Calu3 (cell line): ENCODE data around the gene KRTAP10-5. TPM values are rescaled to one million over a fixed set of nuclear protein-coding genes. Genes with fewer than 3 reads are reported as not detected.
"Not testable (repeated sequence)": the region's sequence is repeated elsewhere in the genome, so short reads cannot be mapped to it uniquely, and the experiment has no call there.

Source experiments
- BruUV-seq: library from RNA; stranded (reverse); fragments of 400-500 nt; replicated peaks from 2 replicates; lab custom pipeline; 2021; lab: Mats Ljungman, UMichigan
- CTCF ChIA-PET: fragments of 300-600 bp; sonication (Branson Sonifier 250); formaldehyde crosslinking; loops from one replicate; lab custom pipeline; 2022; ENCODE audit warnings: antibody characterized with exemption; lab: Charles Lee
- DNase-seq: peaks from one replicate; pipeline ENCODE4 v3.0.0; 2022
- H3K27ac Mint-ChIP-seq: one replicate; pipeline ENCODE4 v1.8.0; 2022; ENCODE audit warnings: mixed read lengths; ENCODE audit not compliant: unreplicated experiment
- H3K27me3 Mint-ChIP-seq: one replicate; pipeline ENCODE4 v1.8.0; 2022; ENCODE audit warnings: mixed read lengths; ENCODE audit not compliant: unreplicated experiment
- H3K36me3 Mint-ChIP-seq: one replicate; pipeline ENCODE4 v1.8.0; 2022; ENCODE audit warnings: mild to moderate bottlenecking, moderate library complexity, mixed read lengths; ENCODE audit not compliant: insufficient read depth, unreplicated experiment
- H3K4me1 Mint-ChIP-seq: one replicate; pipeline ENCODE4 v1.8.0; 2022; ENCODE audit warnings: mild to moderate bottlenecking, low read depth, mixed read lengths; ENCODE audit not compliant: unreplicated experiment
- H3K4me3 Mint-ChIP-seq: one replicate; pipeline ENCODE4 v1.8.0; 2022; ENCODE audit warnings: mild to moderate bottlenecking, low read depth, moderate library complexity, mixed read lengths; ENCODE audit not compliant: unreplicated experiment
- H3K9me3 Mint-ChIP-seq: one replicate; pipeline ENCODE4 v1.8.0; 2022; ENCODE audit warnings: low read depth, mixed read lengths; ENCODE audit not compliant: unreplicated experiment
- intact Hi-C: fragments of 100-400 bp; cut with micrococcal nuclease; formaldehyde crosslinking; loops from one replicate; pipeline ENCODE4 v1.10.0; 2022; ENCODE audit not compliant: unreplicated experiment
- total RNA-seq: library from RNA; stranded (reverse); gene quantifications from 2 replicates; pipeline ENCODE4 v1.2.3, GENCODE V29; 2022
- TF ChIP-seq, protein P1 (sequence below): fragments of 200-600 bp; IDR thresholded peaks from one replicate; pipeline ENCODE4 v1.8.0; 2022; ENCODE audit warnings: antibody characterized with exemption; ENCODE audit not compliant: unreplicated experiment

KRTAP10-5 gene
- total RNA-seq, 1 experiment from 2014 or later = not detected

GRCh38 chr21:44550807-44551206, 29.6 kb downstream of the KRTAP10-5 start:
- no peak for DNase-seq
- Mint-ChIP-seq H3K27me3 (peaks cover 100% of the 10 kb centered on the region), H3K27ac (no peak overlapping the region), H3K9me3 (peaks cover 3% of the 10 kb centered on the region), H3K36me3 (no peaks in the 10 kb centered on the region), H3K4me3 (no peak overlapping the region), H3K4me1 (peaks cover 9% of the 10 kb centered on the region)
- intact Hi-C loops = no loop called here
- CTCF ChIA-PET = interaction anchor here (1.3 kb wide), 1 partner anchor 42 kb away, joined by 3 read pairs; the partner anchor contains the start of gene KRTAP10-6
- no TSS peak for BruUV-seq
- TF ChIP-seq, protein P1, sequence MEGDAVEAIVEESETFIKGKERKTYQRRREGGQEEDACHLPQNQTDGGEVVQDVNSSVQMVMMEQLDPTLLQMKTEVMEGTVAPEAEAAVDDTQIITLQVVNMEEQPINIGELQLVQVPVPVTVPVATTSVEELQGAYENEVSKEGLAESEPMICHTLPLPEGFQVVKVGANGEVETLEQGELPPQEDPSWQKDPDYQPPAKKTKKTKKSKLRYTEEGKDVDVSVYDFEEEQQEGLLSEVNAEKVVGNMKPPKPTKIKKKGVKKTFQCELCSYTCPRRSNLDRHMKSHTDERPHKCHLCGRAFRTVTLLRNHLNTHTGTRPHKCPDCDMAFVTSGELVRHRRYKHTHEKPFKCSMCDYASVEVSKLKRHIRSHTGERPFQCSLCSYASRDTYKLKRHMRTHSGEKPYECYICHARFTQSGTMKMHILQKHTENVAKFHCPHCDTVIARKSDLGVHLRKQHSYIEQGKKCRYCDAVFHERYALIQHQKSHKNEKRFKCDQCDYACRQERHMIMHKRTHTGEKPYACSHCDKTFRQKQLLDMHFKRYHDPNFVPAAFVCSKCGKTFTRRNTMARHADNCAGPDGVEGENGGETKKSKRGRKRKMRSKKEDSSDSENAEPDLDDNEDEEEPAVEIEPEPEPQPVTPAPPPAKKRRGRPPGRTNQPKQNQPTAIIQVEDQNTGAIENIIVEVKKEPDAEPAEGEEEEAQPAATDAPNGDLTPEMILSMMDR = no peak

- H3K4me1 Mint-ChIP-seq, intact Hi-C loops, H3K4me3 Mint-ChIP-seq, DNase-seq, BruUV-seq, H3K9me3 Mint-ChIP-seq, H3K27ac Mint-ChIP-seq, H3K36me3 Mint-ChIP-seq: not testable (repeated sequence)
- CTCF ChIA-PET = interaction anchor here (1.3 kb wide), 1 partner anchor 42 kb away, joined by 3 read pairs; the partner anchor contains the start of gene KRTAP10-6
- H3K27me3 Mint-ChIP-seq = peaks cover 100% of the 10 kb centered on the region
Measured at GRCh38 chr21:44550285-44550684, 30.1 kb downstream of the KRTAP10-5 start.

- Mint-ChIP-seq H3K27ac (no peak overlapping the region), H3K9me3 (peaks cover 3% of the 10 kb centered on the region), H3K27me3 (peaks cover 98% of the 10 kb centered on the region), H3K36me3 (no peaks in the 10 kb centered on the region), H3K4me1 (peaks cover 9% of the 10 kb centered on the region), H3K4me3 (no peak overlapping the region)
- CTCF ChIA-PET = interaction anchor here (1.3 kb wide), 1 partner anchor 43 kb away, joined by 3 read pairs; the partner anchor contains the start of gene KRTAP10-6
- no TSS peak for BruUV-seq
- intact Hi-C loops = no loop called here
- TF ChIP-seq, protein P1 = no peak
- DNase-seq = no peak
Measured at GRCh38 chr21:44549525-44550211, 30.7 kb downstream of the KRTAP10-5 start.

GRCh38 chr21:44548922-44549321, 31.5 kb downstream of the KRTAP10-5 start:
- no peak for DNase-seq
- intact Hi-C loops = no loop called here
- Mint-ChIP-seq H3K9me3 (peaks cover 3% of the 10 kb centered on the region), H3K4me3 (no peak overlapping the region), H3K36me3 (no peaks in the 10 kb centered on the region), H3K4me1 (peaks cover 9% of the 10 kb centered on the region), H3K27me3 (peaks cover 90% of the 10 kb centered on the region), H3K27ac (no peak overlapping the region)
- TF ChIP-seq, protein P1 = no peak
- CTCF ChIA-PET = no interaction called here
- no TSS peak for BruUV-seq

GRCh38 chr21:44548381-44548780, 32.0 kb downstream of the KRTAP10-5 start:
- no TSS peak for BruUV-seq
- H3K36me3 Mint-ChIP-seq = no peaks in the 10 kb centered on the region
- no peak overlapping the region for H3K4me3 Mint-ChIP-seq
- DNase-seq = no peak
- TF ChIP-seq, protein P1 = no peak
- intact Hi-C loops = no loop called here
- peaks cover 85% of the 10 kb centered on the region for H3K27me3 Mint-ChIP-seq
- H3K27ac Mint-ChIP-seq = no peak overlapping the region
- peaks cover 9% of the 10 kb centered on the region for H3K4me1 Mint-ChIP-seq
- H3K9me3 Mint-ChIP-seq = peaks cover 3% of the 10 kb centered on the region
- CTCF ChIA-PET = no interaction called here
